Measurements from ENCODE around the gene EVA1C. TPM values are rescaled to one million over a fixed set of nuclear protein-coding genes. Genes with fewer than 3 reads are reported as not detected.
"Not testable (repeated sequence)": the region's sequence is repeated elsewhere in the genome, so short reads cannot be mapped to it uniquely, and the experiment has no call there.

Gene EVA1C
- polyA plus RNA-seq, 1 of the 3 experiments (the other 2 are of a cell fraction) = 10.1 TPM

DNA sequence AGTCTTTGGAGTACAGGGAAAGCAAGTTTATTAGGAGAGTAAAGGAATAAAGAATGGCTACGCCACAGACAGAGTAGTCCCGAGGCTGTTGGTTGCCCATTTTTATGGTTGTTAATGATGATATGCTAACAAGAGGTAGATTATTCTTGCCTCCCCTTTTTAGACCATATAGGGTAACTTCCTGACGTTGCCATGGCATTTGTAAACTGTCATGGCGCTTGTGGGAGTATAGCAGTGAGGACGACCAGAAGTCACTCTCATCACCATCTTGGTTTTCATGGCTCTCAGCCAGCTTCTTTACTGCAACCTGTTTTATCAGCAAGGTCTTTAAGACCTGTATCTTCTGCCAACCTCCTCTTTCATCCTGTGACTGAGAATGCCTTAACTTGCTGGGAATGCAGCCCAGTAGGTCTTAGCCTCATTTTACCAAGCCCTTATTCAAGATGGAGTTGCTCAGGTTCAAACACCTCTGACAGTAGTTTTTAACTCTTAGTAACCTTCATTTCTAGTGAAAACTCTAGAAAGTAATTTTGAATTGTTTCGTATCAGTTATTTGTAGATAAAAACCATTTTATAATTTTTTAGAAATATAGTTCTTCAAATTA lies 146.6 kb downstream of the EVA1C start:
- H3K27ac ChIP-seq (ENCODE audit: low read depth in 2 of 2, low read length in 1 of 2) = no peak overlapping the region
- H4K20me1 ChIP-seq (ENCODE audit: insufficient read depth) = no peaks in the 10 kb centered on the region
- no peak overlapping the region for H3K4me2 ChIP-seq
- no peak overlapping the region for H3K4me3 ChIP-seq (ENCODE audit: low read depth in 2 of 2, low read length in 1 of 2)
- no peaks in the 10 kb centered on the region for H3K9me2 ChIP-seq
- ChIA-PET POLR2A (interaction anchor here (0.6 kb wide), 1 partner anchor 218 kb away, joined by 3 read pairs; no protein-coding TSS in a partner anchor), CTCF (interaction anchor here (2.3 kb wide), 1 partner anchor 42 kb away, joined by 6 read pairs; no protein-coding TSS in a partner anchor)
- H3K27me3 ChIP-seq (ENCODE audit: insufficient read depth) = no peaks in the 10 kb centered on the region
- no peak overlapping the region for H2AFZ ChIP-seq (ENCODE audit: low read depth)
- no peaks in the 10 kb centered on the region for H3F3A ChIP-seq (replicated peaks; ENCODE audit: insufficient read depth)
- 87% methylated on average over 6 of the region's 6 CpGs for WGBS (ENCODE audit: low lambda C conversion rate)
- TF ChIP-seq ELF1 (IDR thresholded peaks at IDR 0.05) = no peak
- no peak for TF ChIP-seq NFIC (IDR thresholded peaks at IDR 0.05; ENCODE audit: borderline replicate concordance)
- no peak for TF ChIP-seq PBX3 (IDR thresholded peaks at IDR 0.05)
- no peak for TF ChIP-seq FOXJ3 (CRISPR knock-in tag; IDR thresholded peaks at IDR 0.05)
- no peak overlapping the region for H3K9ac ChIP-seq
- H3K9me3 ChIP-seq = no peaks in the 10 kb centered on the region
- no peaks in the 10 kb centered on the region for H3K79me2 ChIP-seq (ENCODE audit: insufficient read depth)
- H3K36me3 ChIP-seq (replicated peaks in 1 of 2; ENCODE audit: control insufficient read depth in 1 of 2, insufficient read depth in 2 of 2, low read length in 1 of 2) = no peaks in the 10 kb centered on the region
- DNase-seq = no peak
- no peaks in the 10 kb centered on the region for H3K4me1 ChIP-seq (ENCODE audit: control insufficient read depth in 1 of 2, insufficient read depth in 2 of 2, low read depth in 1 of 2, low read length in 1 of 2)

GRCh38 chr21:32560896-32561295 lies 148.4 kb downstream of the EVA1C start:
- ChIA-PET CTCF (interaction anchor here (1.0 to 2.3 kb wide), 2 partner anchors 40 to 157 kb away, joined by 4 to 6 read pairs; no protein-coding TSS in a partner anchor), POLR2A (no interaction called here)
- no peaks in the 10 kb centered on the region for H3F3A ChIP-seq (replicated peaks; ENCODE audit: insufficient read depth)
- 94% methylated on average over 3 of the region's 3 CpGs for WGBS (ENCODE audit: low lambda C conversion rate)
- TF ChIP-seq CHD2 (IDR thresholded peaks at IDR 0.05; ENCODE audit: low read length, partially characterized antibody) (no peak), RXRA (IDR thresholded peaks at IDR 0.05; ENCODE audit: borderline replicate concordance, low read depth) (no peak), EZH2phosphoT487 (IDR thresholded peaks at IDR 0.05; ENCODE audit: borderline replicate concordance, low read depth) (no peak)
- TF ChIP-seq, protein P1, sequence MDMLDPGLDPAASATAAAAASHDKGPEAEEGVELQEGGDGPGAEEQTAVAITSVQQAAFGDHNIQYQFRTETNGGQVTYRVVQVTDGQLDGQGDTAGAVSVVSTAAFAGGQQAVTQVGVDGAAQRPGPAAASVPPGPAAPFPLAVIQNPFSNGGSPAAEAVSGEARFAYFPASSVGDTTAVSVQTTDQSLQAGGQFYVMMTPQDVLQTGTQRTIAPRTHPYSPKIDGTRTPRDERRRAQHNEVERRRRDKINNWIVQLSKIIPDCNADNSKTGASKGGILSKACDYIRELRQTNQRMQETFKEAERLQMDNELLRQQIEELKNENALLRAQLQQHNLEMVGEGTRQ (IDR thresholded peaks at IDR 0.05; ENCODE audit: borderline replicate concordance, low read depth, low read length) = no peak
- TF ChIP-seq, protein P2, sequence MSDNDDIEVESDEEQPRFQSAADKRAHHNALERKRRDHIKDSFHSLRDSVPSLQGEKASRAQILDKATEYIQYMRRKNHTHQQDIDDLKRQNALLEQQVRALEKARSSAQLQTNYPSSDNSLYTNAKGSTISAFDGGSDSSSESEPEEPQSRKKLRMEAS (IDR thresholded peaks at IDR 0.05; ENCODE audit: low read depth) = no peak
- TF ChIP-seq, protein P3, sequence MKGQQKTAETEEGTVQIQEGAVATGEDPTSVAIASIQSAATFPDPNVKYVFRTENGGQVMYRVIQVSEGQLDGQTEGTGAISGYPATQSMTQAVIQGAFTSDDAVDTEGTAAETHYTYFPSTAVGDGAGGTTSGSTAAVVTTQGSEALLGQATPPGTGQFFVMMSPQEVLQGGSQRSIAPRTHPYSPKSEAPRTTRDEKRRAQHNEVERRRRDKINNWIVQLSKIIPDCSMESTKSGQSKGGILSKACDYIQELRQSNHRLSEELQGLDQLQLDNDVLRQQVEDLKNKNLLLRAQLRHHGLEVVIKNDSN (IDR thresholded peaks at IDR 0.05; ENCODE audit: borderline replicate concordance, low read depth) = no peak
- H4K20me1 ChIP-seq (ENCODE audit: insufficient read depth) = no peaks in the 10 kb centered on the region
- H3K9me3 ChIP-seq = peaks cover 10% of the 10 kb centered on the region; the same call in 1 of the 2 replicates
- H3K4me1 ChIP-seq (ENCODE audit: control insufficient read depth in 1 of 2, insufficient read depth in 2 of 2, low read depth in 1 of 2, low read length in 1 of 2) = no peaks in the 10 kb centered on the region
- no peak overlapping the region for H2AFZ ChIP-seq (ENCODE audit: low read depth)
- no peaks in the 10 kb centered on the region for H3K27me3 ChIP-seq (ENCODE audit: insufficient read depth)
- no peaks in the 10 kb centered on the region for H3K9me2 ChIP-seq
- peaks cover 0 to 6% of the 10 kb centered on the region in 2 experiments for H3K36me3 ChIP-seq (replicated peaks in 1 of 2; ENCODE audit: control insufficient read depth in 1 of 2, insufficient read depth in 2 of 2, low read length in 1 of 2)
- no peak overlapping the region for H3K27ac ChIP-seq (ENCODE audit: low read depth in 2 of 2, low read length in 1 of 2)
- H3K4me2 ChIP-seq = no peak overlapping the region
- no peak overlapping the region for H3K4me3 ChIP-seq (ENCODE audit: low read depth in 2 of 2, low read length in 1 of 2)
- no peak for DNase-seq
- no peaks in the 10 kb centered on the region for H3K79me2 ChIP-seq (ENCODE audit: insufficient read depth)
- H3K9ac ChIP-seq = no peak overlapping the region

- CTCF ChIA-PET, DNase-seq, POLR2A ChIA-PET: not testable (repeated sequence)
Measured at GRCh38 chr21:32561476-32561875, 149.0 kb downstream of the EVA1C start.

More at GRCh38 chr21:32561476-32561875, 149.0 kb downstream of the EVA1C start:
- H2AFZ ChIP-seq (ENCODE audit: low read depth); H3K9me2 ChIP-seq; H3K4me1 ChIP-seq (ENCODE audit: control insufficient read depth in 1 of 2, insufficient read depth in 2 of 2, low read depth in 1 of 2, low read length in 1 of 2); H3K27ac ChIP-seq (ENCODE audit: low read depth in 2 of 2, low read length in 1 of 2); H4K20me1 ChIP-seq (ENCODE audit: insufficient read depth); H3K4me3 ChIP-seq (ENCODE audit: low read depth in 2 of 2, low read length in 1 of 2); H3K79me2 ChIP-seq (ENCODE audit: insufficient read depth); H3K36me3 ChIP-seq (replicated peaks in 1 of 2; ENCODE audit: control insufficient read depth in 1 of 2, insufficient read depth in 2 of 2, low read length in 1 of 2); H3F3A ChIP-seq (replicated peaks; ENCODE audit: insufficient read depth); H3K4me2 ChIP-seq; H3K9ac ChIP-seq; H3K27me3 ChIP-seq (ENCODE audit: insufficient read depth): not testable (repeated sequence)
- 100% methylated on average over 1 of the region's 1 CpG for WGBS (ENCODE audit: low lambda C conversion rate)
- H3K9me3 ChIP-seq = peaks cover 13% of the 10 kb centered on the region; the same call in 1 of the 2 replicates
